ENCODE data around the gene KHDC3L. TPM values are rescaled to one million over a fixed set of nuclear protein-coding genes. Genes with fewer than 3 reads are reported as not detected.

Gene KHDC3L, protein sequence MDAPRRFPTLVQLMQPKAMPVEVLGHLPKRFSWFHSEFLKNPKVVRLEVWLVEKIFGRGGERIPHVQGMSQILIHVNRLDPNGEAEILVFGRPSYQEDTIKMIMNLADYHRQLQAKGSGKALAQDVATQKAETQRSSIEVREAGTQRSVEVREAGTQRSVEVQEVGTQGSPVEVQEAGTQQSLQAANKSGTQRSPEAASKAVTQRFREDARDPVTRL
- total RNA-seq (ENCODE audit: low replicate concordance) = not detected in 2 replicates

DNA sequence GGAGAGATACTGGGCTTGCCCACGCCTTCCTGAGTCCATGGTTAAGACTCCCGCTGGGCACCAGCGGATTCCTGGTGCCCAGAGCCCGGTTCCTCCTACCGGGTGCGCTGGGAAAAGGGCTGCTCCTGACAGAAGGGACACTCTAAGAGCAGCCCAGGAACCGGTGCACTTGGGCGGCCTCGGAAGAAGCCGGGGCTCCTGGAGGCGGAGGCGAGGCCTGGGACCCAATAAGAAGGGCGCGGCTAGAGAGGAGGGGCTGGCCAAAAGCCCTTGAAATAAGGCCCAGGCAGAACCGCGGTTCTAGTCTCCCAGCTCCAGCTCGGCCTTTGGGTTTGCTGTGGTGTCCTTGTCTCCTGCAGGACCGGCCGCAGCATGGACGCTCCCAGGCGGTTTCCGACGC is at the start of gene KHDC3L:
KHDC3L (plus strand) TSS at position 301 of the 400 bp plus-strand sequence; CDS start at position 373, 72 bp downstream.

GRCh38 chr6:73353636-73354593 is 8.5 kb upstream of the KHDC3L start, which contains the start of gene DPPA5:
Gene DPPA5 (minus strand): TSS chr6:73354276. CDS start chr6:73354225, 51 bp downstream.

DNA sequence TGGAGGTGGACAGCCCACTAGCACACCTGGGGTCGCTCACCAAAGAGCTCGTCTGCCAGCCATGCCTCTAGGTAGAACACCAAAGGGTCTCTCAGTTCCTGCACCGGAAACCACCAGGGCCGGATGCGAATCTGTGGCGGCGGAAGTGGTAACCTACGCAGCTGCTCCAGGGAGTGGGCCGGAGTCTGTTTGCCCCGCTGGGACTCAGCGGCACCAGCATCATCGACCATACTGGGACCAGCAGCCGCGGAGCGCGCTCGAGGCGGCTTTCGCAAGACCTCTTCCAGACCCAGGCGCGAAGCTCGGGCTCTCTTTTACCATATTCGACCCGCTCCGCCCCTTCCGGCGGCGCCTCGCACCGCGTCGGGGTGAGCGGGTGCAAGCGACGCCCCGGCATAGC is 7.1 kb downstream of the KHDC3L start, which contains the start of gene OOEP:
OOEP (minus strand) TSS at position 335 of the 400 bp plus-strand sequence; CDS start at position 230, 105 bp downstream.

DNA sequence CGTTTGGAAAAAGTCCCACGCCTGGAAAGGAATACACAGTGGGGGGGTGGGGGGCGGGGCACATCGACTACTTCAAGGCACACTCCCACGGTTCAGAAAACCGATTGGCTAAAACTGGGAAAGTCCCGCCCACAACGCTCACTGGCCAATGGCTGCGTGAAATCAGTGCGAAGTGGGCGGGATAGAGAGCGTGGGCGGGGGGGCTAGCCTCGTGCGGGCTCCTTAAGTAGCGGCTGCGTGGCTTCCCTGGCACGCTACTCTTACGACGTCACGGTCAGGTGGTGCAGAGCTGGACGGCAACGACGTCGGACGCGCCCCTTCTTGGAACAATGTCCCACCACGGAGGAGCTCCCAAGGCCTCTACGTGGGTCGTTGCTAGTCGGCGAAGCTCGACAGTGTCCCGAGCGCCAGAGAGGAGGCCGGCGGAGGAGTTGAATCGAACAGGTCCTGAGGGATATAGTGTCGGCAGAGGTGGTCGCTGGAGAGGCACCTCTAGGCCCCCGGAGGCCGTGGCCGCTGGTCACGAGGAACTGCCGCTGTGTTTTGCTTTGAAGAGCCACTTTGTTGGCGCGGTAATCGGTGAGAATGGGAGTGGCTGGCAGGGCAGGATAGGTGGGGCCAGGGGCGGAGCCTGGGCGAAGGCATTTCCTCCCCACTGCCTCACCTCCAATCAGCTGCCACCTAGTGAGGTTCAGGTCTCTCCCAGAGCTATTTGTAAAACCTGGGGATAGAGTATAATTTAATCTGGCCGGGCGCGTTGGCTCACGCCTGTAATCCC is 32.3 kb downstream of the KHDC3L start, which contains the start of gene DDX43:
DDX43 (plus strand) TSS at position 252 of the 778 bp plus-strand sequence; CDS start at position 330, 78 bp downstream.

Other genes with a start within 250 kb of the KHDC3L start
- not detected in 2 replicates for gene KHDC1L, start 137.2 kb upstream of the KHDC3L start, total RNA-seq (ENCODE audit: low replicate concordance)
- 3.2 and 5.4 TPM in 2 replicates for gene KHDC1, start 99.5 kb upstream of the KHDC3L start, total RNA-seq (ENCODE audit: low replicate concordance)
- gene DPPA5, start 8.4 kb upstream of the KHDC3L start, total RNA-seq (ENCODE audit: low replicate concordance) = not detected in 2 replicates
- not detected in 2 replicates for gene OOEP, start 7.2 kb downstream of the KHDC3L start, total RNA-seq (ENCODE audit: low replicate concordance)
- 0.15 and 1.2 TPM in 2 replicates for gene DDX43, start 32.2 kb downstream of the KHDC3L start, total RNA-seq (ENCODE audit: low replicate concordance)
- gene CGAS, start 89.6 kb downstream of the KHDC3L start, total RNA-seq (ENCODE audit: low replicate concordance) = 1.1 and 3.7 TPM in 2 replicates
- 21.3 and 32.1 TPM in 2 replicates for gene MTO1, start 99.1 kb downstream of the KHDC3L start, total RNA-seq (ENCODE audit: low replicate concordance)
- 25,077 and 51,594 TPM in 2 replicates for gene EEF1A1, start 158.4 kb downstream of the KHDC3L start, total RNA-seq (ENCODE audit: low replicate concordance)